SK-N-SH (cell line): ENCODE results near the gene KAT2A. TPM values are rescaled to one million over a fixed set of nuclear protein-coding genes. Genes with fewer than 3 reads are reported as not detected.

Experiments
- CTCF ChIA-PET: fragments of 300-600, 350-600 bp; formaldehyde crosslinking; extraction: SDS; loops from one replicate; lab custom pipeline; 2021; lab: Yijun Ruan, JAX
- POLR2A ChIA-PET: fragments of 350-600 bp; sonication (Branson Sonifier 250); formaldehyde crosslinking; extraction: SDS; loops from one replicate; lab custom pipeline; 2020; ENCODE audit warnings: antibody characterized with exemption, inconsistent platforms; lab: Yijun Ruan, JAX
- DNase-seq: peaks from one replicate; pipeline ENCODE4 v3.0.0; 2012
- H2AFZ ChIP-seq: fragments of 200-600 bp; sonication (generic); 2 replicates; pipeline ENCODE4 v1.8.1; 2016; ENCODE audit warnings: antibody characterized with exemption, mild to moderate bottlenecking, low read depth
- H3F3A ChIP-seq: fragments of 200-600 bp; sonication (generic); replicated peaks from 2 replicates; pipeline ENCODE3; 2016; ENCODE audit warnings: antibody characterized with exemption, mild to moderate bottlenecking; ENCODE audit not compliant: insufficient read depth
- H3K27ac ChIP-seq, 2 experiments: fragments of 200-500 bp in 1 of 2; fragments of 200-600 bp in 1 of 2; sonication (Bioruptor generic) in 1 of 2; sonication (generic), shearing (Covaris generic) in 1 of 2; 2 replicates each; pipeline versions ENCODE4 v1.5.1 to v1.6.1; 2014 to 2016; ENCODE audit warnings: low read depth in 2 of 2, inconsistent platforms in 1 of 2, low read length in 1 of 2, mild to moderate bottlenecking in 1 of 2, mixed read lengths in 1 of 2
- H3K27me3 ChIP-seq: fragments of 200-600 bp; sonication (generic), shearing (Covaris generic); 2 replicates; pipeline ENCODE4 v1.6.1; 2016; ENCODE audit warnings: mixed run types; ENCODE audit not compliant: insufficient read depth
- H3K36me3 ChIP-seq, 2 experiments: fragments of 200-500 bp in 1 of 2; fragments of 200-600 bp in 1 of 2; sonication (Bioruptor generic) in 1 of 2; sonication (generic) in 1 of 2; replicated peaks in 1 of 2; 2 replicates each; pipeline versions ENCODE3 to v1.5.1; 2014 to 2016; ENCODE audit warnings: low read length in 1 of 2, mild to moderate bottlenecking in 1 of 2; ENCODE audit not compliant: insufficient read depth in 2 of 2, control insufficient read depth in 1 of 2
- H3K4me1 ChIP-seq, 2 experiments: fragments of 200-500 bp in 1 of 2; fragments of 200-600 bp in 1 of 2; sonication (Bioruptor generic) in 1 of 2; sonication (generic), shearing (Covaris generic) in 1 of 2; 2 replicates each; pipeline versions ENCODE4 v1.5.1 to v1.6.1; 2014 to 2016; ENCODE audit warnings: low read depth in 1 of 2, low read length in 1 of 2, mixed run types in 1 of 2; ENCODE audit not compliant: insufficient read depth in 2 of 2, control insufficient read depth in 1 of 2
- H3K4me2 ChIP-seq: fragments of 200-600 bp; sonication (generic), shearing (Covaris generic); 2 replicates; pipeline ENCODE4 v1.6.1; 2017; ENCODE audit warnings: mixed run types
- H3K4me3 ChIP-seq, 2 experiments: fragments of 200-500 bp in 1 of 2; fragments of 200-600 bp in 1 of 2; sonication (Bioruptor generic) in 1 of 2; sonication (generic), shearing (Covaris generic) in 1 of 2; 2 replicates each; pipeline versions ENCODE4 v1.5.1 to v1.8.1; 2014 to 2016; ENCODE audit warnings: low read depth in 2 of 2, inconsistent platforms in 1 of 2, low read length in 1 of 2, mild to moderate bottlenecking in 1 of 2, mixed read lengths in 1 of 2, moderate library complexity in 1 of 2
- H3K79me2 ChIP-seq: fragments of 200-600 bp; sonication (generic); 2 replicates; pipeline ENCODE4 v1.8.1; 2017; ENCODE audit warnings: mild to moderate bottlenecking; ENCODE audit not compliant: insufficient read depth
- H3K9ac ChIP-seq: fragments of 200-600 bp; sonication (generic); 2 replicates; pipeline ENCODE4 v1.6.1; 2017; ENCODE audit warnings: mixed run types
- H3K9me2 ChIP-seq: fragments of 200-600 bp; sonication (generic); 2 replicates; pipeline ENCODE4 v1.6.1; 2017; ENCODE audit warnings: mixed run types
- H3K9me3 ChIP-seq: fragments of 200-600 bp; sonication (generic); 2 replicates; pipeline ENCODE4 v1.6.1; 2017; ENCODE audit warnings: mixed run types, mild to moderate bottlenecking, moderate library complexity
- H4K20me1 ChIP-seq: fragments of 200-600 bp; sonication (generic); 2 replicates; pipeline ENCODE4 v1.6.1; 2017; ENCODE audit warnings: mild to moderate bottlenecking, mixed run types; ENCODE audit not compliant: insufficient read depth
- EZH2phosphoT487 ChIP-seq: fragments of 200-600 bp; sonication (generic); IDR thresholded peaks from 2 replicates; pipeline ENCODE4 v1.6.1; 2017; ENCODE audit warnings: low read depth, mixed run types, mild to moderate bottlenecking, antibody characterized with exemption, moderate library complexity, borderline replicate concordance
- FOXJ3 ChIP-seq: sonication (generic); formaldehyde crosslinking; IDR thresholded peaks from 2 replicates; pipeline ENCODE4 v1.5.1; 2020; ENCODE audit warnings: mild to moderate bottlenecking, missing genetic modification reagents
- GABPA ChIP-seq: IDR thresholded peaks from 2 replicates; pipeline ENCODE4 v1.4.0; 2012; ENCODE audit warnings: low read depth, mild to moderate bottlenecking
- IRF3 ChIP-seq: fragments of 150-350 bp; IDR thresholded peaks from 2 replicates; pipeline ENCODE4 v1.6.1; 2016; ENCODE audit warnings: mild to moderate bottlenecking, low read depth, low read length
- JUND ChIP-seq: IDR thresholded peaks from 2 replicates; pipeline ENCODE4 v1.4.0; 2012
- MEF2A ChIP-seq: IDR thresholded peaks from 2 replicates; pipeline ENCODE4 v1.4.0; 2012; ENCODE audit warnings: low read depth, borderline replicate concordance
- RXRA ChIP-seq: IDR thresholded peaks from 2 replicates; pipeline ENCODE4 v1.4.0; 2012; ENCODE audit warnings: low read depth, mild to moderate bottlenecking, borderline replicate concordance
- USF2 ChIP-seq: fragments of 150-350 bp; IDR thresholded peaks from 2 replicates; pipeline ENCODE4 v1.6.1; 2017; ENCODE audit warnings: antibody characterized with exemption, low read length, low read depth, borderline replicate concordance
- YY1 ChIP-seq: IDR thresholded peaks from 2 replicates; pipeline ENCODE4 v1.4.0; 2012; ENCODE audit warnings: low read depth, mild to moderate bottlenecking
- WGBS: methylation state at CpG from one replicate; pipeline ENCODE4 v1.1.6; 2017; ENCODE audit warnings: low lambda C conversion rate; 5-methylcytosine and 5-hydroxymethylcytosine counted together
- polyA plus RNA-seq, 3 experiments: library from polyadenylated mRNA; depleted of rRNA; stranded (reverse); fragments of >200 nt; gene quantifications; 2 replicates each; pipeline ENCODE4 v1.2.3, GENCODE V29; 2012
- TF ChIP-seq, protein P1 (sequence below): IDR thresholded peaks from 2 replicates; pipeline ENCODE4 v1.4.0; 2012; ENCODE audit warnings: low read depth, borderline replicate concordance

Gene KAT2A
- polyA plus RNA-seq, 1 of the 3 experiments (the other 2 are of a cell fraction), result 45.1 TPM

GRCh38 chr17:42109086-42109485 lies 12.1 kb downstream of the KAT2A start:
- ChIA-PET POLR2A (interaction anchor here (1.2 kb wide), 1 partner anchor 12 kb away, joined by 3 read pairs; the partner anchor contains the start of gene KAT2A), CTCF (interaction anchor here (1.5 to 29.9 kb wide), 6 partner anchors 8 to 149 kb away, joined by 3 to 496 read pairs (median 23); partner anchors contain the start of genes DNAJC7, NKIRAS2 and ZNF385C)
- TF ChIP-seq IRF3, result no peak
- no peak for TF ChIP-seq JUND
- TF ChIP-seq GABPA, result no peak
- TF ChIP-seq MEF2A, result no peak
- TF ChIP-seq, protein P1, sequence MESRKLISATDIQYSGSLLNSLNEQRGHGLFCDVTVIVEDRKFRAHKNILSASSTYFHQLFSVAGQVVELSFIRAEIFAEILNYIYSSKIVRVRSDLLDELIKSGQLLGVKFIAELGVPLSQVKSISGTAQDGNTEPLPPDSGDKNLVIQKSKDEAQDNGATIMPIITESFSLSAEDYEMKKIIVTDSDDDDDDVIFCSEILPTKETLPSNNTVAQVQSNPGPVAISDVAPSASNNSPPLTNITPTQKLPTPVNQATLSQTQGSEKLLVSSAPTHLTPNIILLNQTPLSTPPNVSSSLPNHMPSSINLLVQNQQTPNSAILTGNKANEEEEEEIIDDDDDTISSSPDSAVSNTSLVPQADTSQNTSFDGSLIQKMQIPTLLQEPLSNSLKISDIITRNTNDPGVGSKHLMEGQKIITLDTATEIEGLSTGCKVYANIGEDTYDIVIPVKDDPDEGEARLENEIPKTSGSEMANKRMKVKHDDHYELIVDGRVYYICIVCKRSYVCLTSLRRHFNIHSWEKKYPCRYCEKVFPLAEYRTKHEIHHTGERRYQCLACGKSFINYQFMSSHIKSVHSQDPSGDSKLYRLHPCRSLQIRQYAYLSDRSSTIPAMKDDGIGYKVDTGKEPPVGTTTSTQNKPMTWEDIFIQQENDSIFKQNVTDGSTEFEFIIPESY, result no peak
- no peak for TF ChIP-seq RXRA
- TF ChIP-seq USF2, result no peak
- no peak for TF ChIP-seq EZH2phosphoT487
- no peak for TF ChIP-seq YY1
- no peak for TF ChIP-seq FOXJ3 (CRISPR knock-in tag)

More at GRCh38 chr17:42109086-42109485, 12.1 kb downstream of the KAT2A start:
- DNase-seq, result no peak
- H3K36me3 ChIP-seq, result peaks cover 0 to 8% of the 10 kb centered on the region in 2 experiments
- H3K27ac ChIP-seq, result no peak overlapping the region
- no peaks in the 10 kb centered on the region for H3K9me2 ChIP-seq
- H3K4me2 ChIP-seq, result no peak overlapping the region
- H3K9me3 ChIP-seq, result no peaks in the 10 kb centered on the region
- no peak overlapping the region for H3K9ac ChIP-seq
- no peaks in the 10 kb centered on the region for H3K79me2 ChIP-seq
- H2AFZ ChIP-seq, result no peak overlapping the region
- H3K4me3 ChIP-seq, result no peak overlapping the region
- peaks cover 0 to 11% of the 10 kb centered on the region in 2 experiments; a peak in 1 of 4 replicates for H3K4me1 ChIP-seq
- H3K27me3 ChIP-seq, result no peaks in the 10 kb centered on the region
- 89% methylated on average over 5 of the region's 9 CpGs for WGBS
- H3F3A ChIP-seq, result no peaks in the 10 kb centered on the region
- no peaks in the 10 kb centered on the region for H4K20me1 ChIP-seq
